ENCODE results near the gene PDZD2. TPM values are rescaled to one million over a fixed set of nuclear protein-coding genes. Genes with fewer than 3 reads are reported as not detected.

Gene PDZD2
- total and polyA plus RNA-seq, 8 donors: 16.2 to 49.8 (median 20.4) TPM

- intact Hi-C loops (cut with DNase I): no loop called here
Observed at GRCh38 chr5:32132757-32133156, 493.8 kb downstream of the PDZD2 start.

GRCh38 chr5:32135086-32135485 lies 496.2 kb downstream of the PDZD2 start:
- DNase-seq (no peak), ATAC-seq (no peak)
- H3K36me3 ChIP-seq: peaks cover 0 to 61% of the 10 kb centered on the region in 2 donors
- no peaks in the 10 kb centered on the region for H3K27me3 ChIP-seq
- no peaks in the 10 kb centered on the region for H3K9me3 ChIP-seq
- intact Hi-C loops (cut with DNase I): no loop called here
- no peak overlapping the region for H3K4me3 ChIP-seq
- no peak overlapping the region for H3K27ac ChIP-seq
- TF ChIP-seq, protein P1, sequence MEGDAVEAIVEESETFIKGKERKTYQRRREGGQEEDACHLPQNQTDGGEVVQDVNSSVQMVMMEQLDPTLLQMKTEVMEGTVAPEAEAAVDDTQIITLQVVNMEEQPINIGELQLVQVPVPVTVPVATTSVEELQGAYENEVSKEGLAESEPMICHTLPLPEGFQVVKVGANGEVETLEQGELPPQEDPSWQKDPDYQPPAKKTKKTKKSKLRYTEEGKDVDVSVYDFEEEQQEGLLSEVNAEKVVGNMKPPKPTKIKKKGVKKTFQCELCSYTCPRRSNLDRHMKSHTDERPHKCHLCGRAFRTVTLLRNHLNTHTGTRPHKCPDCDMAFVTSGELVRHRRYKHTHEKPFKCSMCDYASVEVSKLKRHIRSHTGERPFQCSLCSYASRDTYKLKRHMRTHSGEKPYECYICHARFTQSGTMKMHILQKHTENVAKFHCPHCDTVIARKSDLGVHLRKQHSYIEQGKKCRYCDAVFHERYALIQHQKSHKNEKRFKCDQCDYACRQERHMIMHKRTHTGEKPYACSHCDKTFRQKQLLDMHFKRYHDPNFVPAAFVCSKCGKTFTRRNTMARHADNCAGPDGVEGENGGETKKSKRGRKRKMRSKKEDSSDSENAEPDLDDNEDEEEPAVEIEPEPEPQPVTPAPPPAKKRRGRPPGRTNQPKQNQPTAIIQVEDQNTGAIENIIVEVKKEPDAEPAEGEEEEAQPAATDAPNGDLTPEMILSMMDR (IDR thresholded peaks at IDR 0.05): no peak
- H3K4me1 ChIP-seq: peaks cover 0 to 7% of the 10 kb centered on the region in 2 donors

More at GRCh38 chr5:32132757-32133156, 493.8 kb downstream of the PDZD2 start:
- Histone ChIP-seq H3K36me3 (peaks cover 0 to 63% of the 10 kb centered on the region in 2 donors), H3K9me3 (no peaks in the 10 kb centered on the region), H3K27ac (no peak overlapping the region), H3K27me3 (no peaks in the 10 kb centered on the region), H3K4me1 (peaks cover 0 to 12% of the 10 kb centered on the region in 2 donors), H3K4me3 (no peak overlapping the region)
- DNase-seq: no peak
- TF ChIP-seq, protein P1 (IDR thresholded peaks at IDR 0.05): no peak
- no peak for ATAC-seq

DNA sequence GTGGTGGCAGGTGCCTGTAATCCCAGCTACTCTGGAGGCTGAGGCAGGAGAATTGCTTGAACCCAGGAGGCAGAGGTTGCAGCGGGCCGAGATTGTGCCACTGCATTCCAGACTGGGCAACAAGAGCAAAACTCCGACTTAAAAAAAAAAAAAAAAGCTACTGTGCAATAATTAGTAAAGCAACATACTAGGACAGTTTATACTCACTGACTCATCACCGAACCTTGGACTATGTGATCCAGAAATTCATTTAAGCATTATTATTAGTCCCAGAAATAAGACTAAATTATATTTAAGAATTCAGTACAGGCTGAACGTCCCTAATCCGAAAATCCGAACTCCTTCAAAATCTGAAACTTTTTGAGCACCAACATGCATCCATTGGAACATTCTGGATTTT lies 497.4 kb downstream of the PDZD2 start:
- ATAC-seq (no peak), DNase-seq (no peak)
- no peaks in the 10 kb centered on the region for H3K27me3 ChIP-seq
- no peak overlapping the region for H3K27ac ChIP-seq
- TF ChIP-seq, protein P1 (IDR thresholded peaks at IDR 0.05): no peak
- H3K36me3 ChIP-seq: peaks cover 0 to 68% of the 10 kb centered on the region in 2 donors
- no peaks in the 10 kb centered on the region for H3K9me3 ChIP-seq
- no peak overlapping the region for H3K4me3 ChIP-seq
- peaks cover 0 to 7% of the 10 kb centered on the region in 2 donors for H3K4me1 ChIP-seq
- intact Hi-C loops (cut with DNase I): no loop called here

GRCh38 chr5:32138839-32139493 lies 500.0 kb downstream of the PDZD2 start:
- H3K4me1 ChIP-seq: peaks cover 0 to 6% of the 10 kb centered on the region in 2 donors
- H3K36me3 ChIP-seq: peaks cover 0 to 69% of the 10 kb centered on the region in 2 donors
- TF ChIP-seq, protein P1 (IDR thresholded peaks at IDR 0.05): no peak
- ATAC-seq (no peak), DNase-seq (no peak)
- H3K27me3 ChIP-seq: no peaks in the 10 kb centered on the region
- H3K9me3 ChIP-seq: no peaks in the 10 kb centered on the region
- H3K27ac ChIP-seq: no peak overlapping the region
- no peak overlapping the region for H3K4me3 ChIP-seq
- intact Hi-C loops (cut with DNase I): no loop called here

- H3K27me3 ChIP-seq: no peaks in the 10 kb centered on the region
- intact Hi-C loops (cut with DNase I): no loop called here
- DNase-seq: no peak
- H3K4me3 ChIP-seq: no peak overlapping the region
- peaks cover 7 to 52% of the 10 kb centered on the region in 2 donors for H3K4me1 ChIP-seq
- H3K9me3 ChIP-seq: no peaks in the 10 kb centered on the region
- no peak for ATAC-seq
- H3K36me3 ChIP-seq: peaks cover 0 to 26% of the 10 kb centered on the region in 2 donors
- TF ChIP-seq, protein P1 (IDR thresholded peaks at IDR 0.05): no peak
- H3K27ac ChIP-seq: no peak overlapping the region
Observed at GRCh38 chr5:32143617-32144377, 504.9 kb downstream of the PDZD2 start.

Data from left lung (tissue), 10 donors.